Measurements from ENCODE around the gene PTGER4. TPM values are rescaled to one million over a fixed set of nuclear protein-coding genes. Genes with fewer than 3 reads are reported as not detected.

PTGER4 gene
- total RNA-seq, 4 donors from 2014 or later, result 14.6 to 27.3 (median 20.8) TPM

- no peak for TF ChIP-seq POLR2A (IDR thresholded peaks at IDR 0.05)
- TF ChIP-seq, protein P1, sequence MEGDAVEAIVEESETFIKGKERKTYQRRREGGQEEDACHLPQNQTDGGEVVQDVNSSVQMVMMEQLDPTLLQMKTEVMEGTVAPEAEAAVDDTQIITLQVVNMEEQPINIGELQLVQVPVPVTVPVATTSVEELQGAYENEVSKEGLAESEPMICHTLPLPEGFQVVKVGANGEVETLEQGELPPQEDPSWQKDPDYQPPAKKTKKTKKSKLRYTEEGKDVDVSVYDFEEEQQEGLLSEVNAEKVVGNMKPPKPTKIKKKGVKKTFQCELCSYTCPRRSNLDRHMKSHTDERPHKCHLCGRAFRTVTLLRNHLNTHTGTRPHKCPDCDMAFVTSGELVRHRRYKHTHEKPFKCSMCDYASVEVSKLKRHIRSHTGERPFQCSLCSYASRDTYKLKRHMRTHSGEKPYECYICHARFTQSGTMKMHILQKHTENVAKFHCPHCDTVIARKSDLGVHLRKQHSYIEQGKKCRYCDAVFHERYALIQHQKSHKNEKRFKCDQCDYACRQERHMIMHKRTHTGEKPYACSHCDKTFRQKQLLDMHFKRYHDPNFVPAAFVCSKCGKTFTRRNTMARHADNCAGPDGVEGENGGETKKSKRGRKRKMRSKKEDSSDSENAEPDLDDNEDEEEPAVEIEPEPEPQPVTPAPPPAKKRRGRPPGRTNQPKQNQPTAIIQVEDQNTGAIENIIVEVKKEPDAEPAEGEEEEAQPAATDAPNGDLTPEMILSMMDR (IDR thresholded peaks at IDR 0.05), result no peak
- WGBS, 2 donors, result 91 to 95% methylated on average over 7 of the region's 7 CpGs
- intact Hi-C loops (cut with DNase I; ENCODE audit: low total_unique reads), result no loop called here
- no peak for DNase-seq (ENCODE audit: low spot score in 2 of 2)
- H3K4me3 ChIP-seq (ENCODE audit: low read depth, poor library complexity, severe bottlenecking), result no peak overlapping the region
These were observed 4.2 kb upstream of the PTGER4 start for GRCh38 chr5:40675396-40676133.

GRCh38 chr5:40676613-40677343 is 2.9 kb upstream of the PTGER4 start:
- TF ChIP-seq POLR2A (IDR thresholded peaks at IDR 0.05), result no peak
- TF ChIP-seq, protein P1 (IDR thresholded peaks at IDR 0.05), result no peak
- intact Hi-C loops (cut with DNase I; ENCODE audit: low total_unique reads), result no loop called here
- peak in 1 of 2 donors; percentile 92 for DNase-seq (ENCODE audit: low spot score in 2 of 2)
- WGBS, 2 donors, result 36 to 47% methylated on average over 3 of the region's 3 CpGs
- H3K4me3 ChIP-seq (ENCODE audit: low read depth, poor library complexity, severe bottlenecking), result no peak overlapping the region

GRCh38 chr5:40677456-40677855 is 2.3 kb upstream of the PTGER4 start:
- TF ChIP-seq, protein P1 (IDR thresholded peaks at IDR 0.05), result no peak
- TF ChIP-seq POLR2A (IDR thresholded peaks at IDR 0.05), result no peak
- no peak for DNase-seq (ENCODE audit: low spot score in 2 of 2)
- intact Hi-C loops (cut with DNase I; ENCODE audit: low total_unique reads), result no loop called here
- H3K4me3 ChIP-seq (ENCODE audit: low read depth, poor library complexity, severe bottlenecking), result no peak overlapping the region
- 35 to 47% methylated on average over 2 of the region's 2 CpGs for WGBS, 2 donors

DNA sequence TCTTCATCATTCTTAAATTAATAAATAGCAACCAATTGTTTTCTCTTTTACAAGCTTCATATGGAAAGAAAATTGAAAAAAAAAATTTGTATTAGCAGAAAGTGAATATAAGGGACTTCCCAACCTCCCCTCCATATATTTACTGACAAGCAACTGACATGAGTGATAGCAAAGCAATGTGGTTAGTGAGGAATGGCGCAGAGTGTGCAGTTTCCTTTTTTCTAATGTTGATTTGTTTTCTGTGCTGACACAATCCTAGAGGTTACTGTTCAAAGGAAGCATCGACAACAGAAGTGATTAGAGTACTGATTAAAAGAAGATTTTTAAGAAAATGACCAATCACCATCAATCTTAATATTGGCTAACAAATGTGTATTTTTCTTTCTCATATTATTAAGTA is 1.7 kb upstream of the PTGER4 start:
- 41 to 42% methylated on average over 2 of the region's 2 CpGs for WGBS, 2 donors
- H3K4me3 ChIP-seq (ENCODE audit: low read depth, poor library complexity, severe bottlenecking), result no peak overlapping the region
- no peak for TF ChIP-seq POLR2A (IDR thresholded peaks at IDR 0.05)
- TF ChIP-seq, protein P1 (IDR thresholded peaks at IDR 0.05), result no peak
- intact Hi-C loops (cut with DNase I; ENCODE audit: low total_unique reads), result no loop called here
- no peak for DNase-seq (ENCODE audit: low spot score in 2 of 2)

DNA sequence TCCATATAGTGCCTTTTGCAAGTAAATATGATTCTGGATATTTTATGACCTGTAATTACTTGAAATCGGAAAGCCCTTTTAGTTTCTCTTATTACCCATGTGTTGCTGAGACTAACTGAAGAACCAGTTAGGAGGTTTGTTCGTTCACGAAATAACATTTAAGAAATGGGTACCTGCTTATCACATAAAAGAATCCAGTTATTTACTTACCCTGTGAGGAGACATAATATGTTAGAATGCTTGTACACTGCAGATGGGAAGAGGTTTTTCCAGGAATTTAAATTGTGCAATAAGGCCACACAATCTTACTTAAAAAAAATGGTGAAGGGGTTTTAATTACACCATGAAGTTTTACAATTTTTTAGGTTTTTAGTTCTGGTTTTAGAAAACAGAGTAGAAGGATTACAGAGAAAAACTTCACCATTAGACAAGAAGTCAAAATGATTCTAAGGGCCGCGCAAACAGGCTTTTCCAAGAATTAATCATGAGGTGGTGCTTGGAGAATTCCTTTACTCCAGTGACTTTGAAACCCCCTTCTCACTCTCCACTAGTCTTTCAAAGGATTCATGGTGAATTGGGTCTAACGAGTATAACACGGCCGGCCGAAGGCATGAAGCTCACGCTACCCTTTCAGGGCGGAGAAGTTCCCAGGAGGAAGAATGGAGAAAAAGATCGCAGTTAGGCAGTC is 1.1 kb upstream of the PTGER4 start:
- 10% methylated on average over 12 of the region's 12 CpGs for WGBS, 2 donors
- no peak for DNase-seq (ENCODE audit: low spot score in 2 of 2)
- intact Hi-C loops (cut with DNase I; ENCODE audit: low total_unique reads), result no loop called here
- TF ChIP-seq, protein P1 (IDR thresholded peaks at IDR 0.05), result no peak
- TF ChIP-seq POLR2A (IDR thresholded peaks at IDR 0.05), result no peak
- no peak overlapping the region for H3K4me3 ChIP-seq (ENCODE audit: low read depth, poor library complexity, severe bottlenecking)
